ENCODE data around the gene HGF.

DNA sequence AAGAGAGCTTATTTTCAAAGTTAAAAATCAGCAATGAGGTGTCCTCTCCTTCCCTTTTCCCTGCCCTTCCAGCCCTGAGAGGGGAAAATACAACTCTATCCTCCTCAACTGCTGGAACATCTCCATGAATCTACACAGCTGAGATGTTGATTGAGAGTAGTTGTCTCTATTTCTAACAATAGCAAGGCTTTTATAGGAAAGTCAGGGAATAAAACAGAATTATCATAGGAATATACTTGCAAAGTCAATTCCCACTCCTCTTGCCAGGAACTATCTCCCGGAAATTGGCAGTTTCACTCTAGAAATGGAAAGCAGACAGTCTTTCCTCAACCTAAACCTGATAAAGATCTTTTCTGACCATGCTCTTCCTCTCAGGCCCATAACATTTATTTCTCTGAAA, 8.8 kb downstream of the HGF start:
- TF ChIP-seq, protein P1, sequence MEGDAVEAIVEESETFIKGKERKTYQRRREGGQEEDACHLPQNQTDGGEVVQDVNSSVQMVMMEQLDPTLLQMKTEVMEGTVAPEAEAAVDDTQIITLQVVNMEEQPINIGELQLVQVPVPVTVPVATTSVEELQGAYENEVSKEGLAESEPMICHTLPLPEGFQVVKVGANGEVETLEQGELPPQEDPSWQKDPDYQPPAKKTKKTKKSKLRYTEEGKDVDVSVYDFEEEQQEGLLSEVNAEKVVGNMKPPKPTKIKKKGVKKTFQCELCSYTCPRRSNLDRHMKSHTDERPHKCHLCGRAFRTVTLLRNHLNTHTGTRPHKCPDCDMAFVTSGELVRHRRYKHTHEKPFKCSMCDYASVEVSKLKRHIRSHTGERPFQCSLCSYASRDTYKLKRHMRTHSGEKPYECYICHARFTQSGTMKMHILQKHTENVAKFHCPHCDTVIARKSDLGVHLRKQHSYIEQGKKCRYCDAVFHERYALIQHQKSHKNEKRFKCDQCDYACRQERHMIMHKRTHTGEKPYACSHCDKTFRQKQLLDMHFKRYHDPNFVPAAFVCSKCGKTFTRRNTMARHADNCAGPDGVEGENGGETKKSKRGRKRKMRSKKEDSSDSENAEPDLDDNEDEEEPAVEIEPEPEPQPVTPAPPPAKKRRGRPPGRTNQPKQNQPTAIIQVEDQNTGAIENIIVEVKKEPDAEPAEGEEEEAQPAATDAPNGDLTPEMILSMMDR (IDR thresholded peaks at IDR 0.05), result no peak
- TF ChIP-seq EP300 (IDR thresholded peaks at IDR 0.05; ENCODE audit: low read depth) (no peak), POLR2AphosphoS5 (IDR thresholded peaks at IDR 0.05) (no peak)
